NCI-H2081 (cell line): ENCODE results near the gene LCN6.
A peak's percentile ranks its signal among the peaks of the same experiment; 100 is the strongest.
"Not testable (repeated sequence)": the region's sequence is repeated elsewhere in the genome, so short reads cannot be mapped to it uniquely, and the experiment has no call there.

Experiments used
- DNase-seq, 2 experiments: peaks; one replicate each; lab custom pipeline; 2025; lab: John Stamatoyannopoulos, UW

LCN6 gene

DNA sequence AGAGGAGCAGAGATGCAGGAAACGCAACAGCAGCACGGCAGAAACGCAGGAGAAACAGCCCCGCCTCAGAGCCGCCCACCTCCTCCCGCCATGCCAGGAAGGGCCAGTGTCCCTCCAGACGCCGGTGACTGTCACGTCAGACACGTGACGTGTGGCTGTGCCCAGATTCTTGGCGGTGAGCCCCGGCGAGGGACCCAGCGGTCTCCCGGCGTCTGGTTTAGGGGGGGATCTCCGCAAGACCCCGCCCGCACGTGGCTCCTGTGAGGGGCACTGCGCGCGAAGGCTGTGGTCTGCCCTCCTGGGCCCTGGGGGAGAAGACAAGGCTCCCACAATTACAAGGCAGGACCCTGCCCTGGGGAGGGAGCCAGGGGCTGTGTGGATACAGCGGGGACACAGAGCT, 12.1 kb upstream of the LCN6 start:
- DNase-seq, result no peak

DNA sequence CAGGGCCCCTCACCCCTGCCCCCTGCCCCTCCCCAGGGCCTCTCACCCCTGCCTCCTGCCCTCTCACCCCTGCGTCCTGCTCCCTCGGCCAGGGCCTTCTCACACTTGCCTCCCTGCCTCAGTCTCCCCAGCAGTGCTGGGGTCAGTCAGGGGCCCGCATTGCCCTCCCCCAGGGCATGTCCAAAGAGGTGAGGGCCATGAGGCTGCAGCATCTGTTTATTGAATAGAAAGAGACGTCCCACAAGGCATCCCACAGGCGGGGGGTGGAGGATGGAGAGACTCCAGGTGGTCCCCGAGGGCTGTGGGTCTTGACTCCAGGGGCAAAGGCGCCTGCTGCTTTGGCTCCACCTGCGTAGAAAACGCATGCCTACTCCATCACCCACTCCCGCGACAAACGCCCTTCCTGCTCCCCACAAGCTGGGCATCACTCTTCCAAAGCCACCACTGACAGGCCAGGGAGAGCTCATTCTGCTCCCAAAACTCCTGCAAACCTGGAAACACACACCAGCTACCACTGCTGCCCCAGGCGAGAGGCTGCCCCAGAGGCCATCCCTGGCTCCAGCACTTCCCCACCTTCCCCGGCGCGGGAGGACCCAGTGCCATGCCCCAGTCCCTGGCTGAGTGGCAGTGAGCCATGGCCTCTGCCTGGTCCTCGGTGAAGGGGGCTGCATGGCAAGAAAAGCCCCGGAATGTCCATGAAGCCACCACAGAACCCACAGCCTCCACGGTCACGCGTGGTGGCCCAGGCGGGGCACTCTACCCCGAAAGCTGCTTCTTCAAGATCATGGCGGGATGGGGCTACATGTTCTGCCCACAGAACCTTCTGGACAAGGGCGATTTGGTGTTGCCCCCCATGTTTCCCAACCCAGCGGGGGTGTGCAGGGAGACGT, 11.4 kb upstream of the LCN6 start:
- DNase-seq, result no peak

DNA sequence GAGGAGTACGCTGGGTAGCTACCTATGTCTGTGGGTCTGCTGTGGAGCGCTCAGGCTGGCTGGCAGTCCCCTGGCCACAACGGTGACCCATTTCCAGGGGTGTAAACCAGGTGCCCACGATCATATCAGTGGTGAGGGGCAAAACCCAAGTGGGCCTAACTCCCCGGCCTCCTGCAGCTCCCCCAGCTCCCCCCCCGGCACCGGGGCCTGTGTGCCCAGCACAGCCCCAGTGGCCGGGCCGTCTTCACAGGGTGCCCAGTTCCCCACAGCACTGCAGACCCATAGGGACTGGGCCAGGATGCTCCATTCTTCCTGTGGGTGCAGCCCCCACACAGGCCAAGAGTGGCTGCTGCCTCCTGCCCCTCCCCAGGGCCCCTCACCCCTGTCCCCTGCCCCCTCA, 10.7 kb upstream of the LCN6 start:
- DNase-seq, result no peak

DNA sequence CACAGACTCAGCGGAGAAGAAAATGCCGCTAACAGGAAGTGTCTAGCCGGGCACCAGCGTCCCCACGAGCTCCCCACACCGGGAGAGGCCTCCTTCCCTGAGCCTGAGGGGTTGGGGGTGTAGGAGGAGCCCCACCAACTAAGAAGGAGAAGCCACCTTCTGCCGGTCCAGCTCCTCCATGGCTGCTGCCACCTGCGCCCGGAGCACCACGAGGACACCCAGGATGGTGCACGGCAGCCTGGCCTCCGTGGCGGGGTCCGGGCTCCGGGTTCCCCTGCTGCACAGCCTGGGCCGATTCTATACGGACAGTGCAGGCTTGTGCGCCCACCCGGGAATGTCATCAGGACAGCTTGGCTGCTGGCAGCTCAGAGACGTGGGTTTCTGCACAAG, 9.4 kb upstream of the LCN6 start:
- DNase-seq, result no peak

- DNase-seq, result no peak
Measured at GRCh38 chr9:136757328-136757727, 9.0 kb upstream of the LCN6 start.

- no peak for DNase-seq
Measured at GRCh38 chr9:136756836-136757235, 8.5 kb upstream of the LCN6 start.

DNA sequence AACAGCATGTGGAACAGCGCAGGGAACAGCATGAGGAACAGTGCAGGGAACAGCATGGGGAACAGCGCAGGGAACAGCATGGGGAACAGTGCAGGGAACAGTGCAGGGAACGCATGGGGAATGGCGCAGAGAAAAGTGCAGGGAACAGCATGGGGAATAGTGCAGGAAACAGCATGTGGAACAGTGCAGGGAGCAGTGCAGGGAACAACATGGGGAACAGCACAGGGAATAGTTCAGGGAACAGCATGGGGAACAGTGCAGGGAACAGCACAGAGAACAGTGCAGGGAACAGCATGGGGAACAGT, 7.8 kb upstream of the LCN6 start:
- DNase-seq, result no peak

GRCh38 chr9:136755302-136756133, 7.2 kb upstream of the LCN6 start:
- not testable (repeated sequence) for DNase-seq

- no peak for DNase-seq
Measured at GRCh38 chr9:136754626-136755301, 6.4 kb upstream of the LCN6 start.

DNA sequence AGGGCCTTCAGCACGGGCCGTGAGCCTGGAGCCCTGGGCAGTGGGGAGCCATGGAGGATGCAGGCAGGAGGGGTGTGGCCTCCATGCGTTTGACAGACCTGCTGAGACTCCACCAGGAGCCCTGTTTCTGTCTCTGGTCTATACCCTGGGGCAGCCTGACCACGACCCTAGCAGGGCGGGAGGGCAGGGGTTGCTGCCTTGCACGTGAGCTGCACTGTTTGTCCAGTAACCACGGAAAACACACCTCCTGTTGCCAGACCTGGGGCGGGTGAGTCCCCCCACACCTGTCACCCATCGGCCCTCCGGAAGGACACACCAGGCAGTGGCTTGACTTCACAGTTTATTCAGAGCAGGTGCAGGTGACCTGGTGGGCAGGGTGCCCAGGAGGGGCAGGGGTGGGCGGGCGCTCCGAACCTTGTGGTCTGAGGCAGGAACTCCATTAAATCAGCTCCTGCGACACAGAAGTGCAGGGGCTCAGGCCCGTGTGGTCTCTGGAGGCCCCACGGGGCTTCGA, 5.8 kb upstream of the LCN6 start:
- DNase-seq, result peak; percentile 17 to 72

GRCh38 chr9:136753371-136754058, 5.2 kb upstream of the LCN6 start:
- DNase-seq, result no peak

- DNase-seq, result no peak
Measured at GRCh38 chr9:136751814-136752213, 3.5 kb upstream of the LCN6 start.

- no peak for DNase-seq
Measured at GRCh38 chr9:136751244-136751643, 2.9 kb upstream of the LCN6 start.

- DNase-seq, result no peak
Measured at GRCh38 chr9:136750526-136750925, 2.2 kb upstream of the LCN6 start.

GRCh38 chr9:136748666-136749611, 614 bp upstream of the LCN6 start:
- no peak for DNase-seq

- no peak for DNase-seq
Measured at GRCh38 chr9:136747161-136748060, 914 bp downstream of the LCN6 start.

GRCh38 chr9:136746621-136747020, 1.7 kb downstream of the LCN6 start:
- no peak for DNase-seq

GRCh38 chr9:136746155-136746490, 2.2 kb downstream of the LCN6 start:
- DNase-seq, result no peak

DNA sequence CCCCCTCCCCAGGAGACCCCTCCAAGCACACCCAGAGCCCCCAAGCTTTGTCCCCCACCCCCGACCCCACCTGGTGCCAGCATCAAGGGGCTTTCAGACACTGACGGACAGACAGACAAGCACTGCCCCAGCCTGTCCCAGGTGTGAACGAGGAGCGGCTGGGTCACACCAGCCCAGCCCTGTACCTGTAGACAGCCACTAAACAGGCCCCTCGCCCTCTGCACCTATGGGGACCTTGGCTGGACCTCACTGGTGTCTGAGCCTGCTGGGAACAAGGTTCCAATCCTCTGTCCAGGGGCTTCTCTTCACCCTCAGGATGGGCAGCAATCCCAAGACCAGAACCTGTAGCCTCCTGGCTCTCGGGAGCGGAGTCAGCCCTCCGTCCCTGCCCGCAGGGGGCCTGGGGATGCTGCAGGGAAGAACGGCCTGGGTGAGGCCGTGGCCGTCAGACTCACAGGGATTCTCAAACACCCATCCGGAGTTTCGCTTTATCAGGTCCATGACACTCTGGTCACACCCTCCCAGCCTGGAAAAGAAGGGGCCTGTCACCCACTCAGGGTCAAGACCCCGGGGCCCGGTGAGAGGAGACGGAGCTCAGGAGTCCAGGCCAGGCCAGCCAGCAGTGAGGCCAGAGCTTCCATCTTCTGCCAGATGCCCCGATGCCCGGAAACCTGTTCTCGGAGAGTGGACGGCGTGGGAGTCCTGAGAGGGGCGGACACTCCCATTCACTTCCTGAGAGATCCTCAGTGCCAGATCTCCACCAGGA, 2.8 kb downstream of the LCN6 start:
- DNase-seq, result no peak
